Measurements from ENCODE around the gene KLHL3.

KLHL3 gene

DNA sequence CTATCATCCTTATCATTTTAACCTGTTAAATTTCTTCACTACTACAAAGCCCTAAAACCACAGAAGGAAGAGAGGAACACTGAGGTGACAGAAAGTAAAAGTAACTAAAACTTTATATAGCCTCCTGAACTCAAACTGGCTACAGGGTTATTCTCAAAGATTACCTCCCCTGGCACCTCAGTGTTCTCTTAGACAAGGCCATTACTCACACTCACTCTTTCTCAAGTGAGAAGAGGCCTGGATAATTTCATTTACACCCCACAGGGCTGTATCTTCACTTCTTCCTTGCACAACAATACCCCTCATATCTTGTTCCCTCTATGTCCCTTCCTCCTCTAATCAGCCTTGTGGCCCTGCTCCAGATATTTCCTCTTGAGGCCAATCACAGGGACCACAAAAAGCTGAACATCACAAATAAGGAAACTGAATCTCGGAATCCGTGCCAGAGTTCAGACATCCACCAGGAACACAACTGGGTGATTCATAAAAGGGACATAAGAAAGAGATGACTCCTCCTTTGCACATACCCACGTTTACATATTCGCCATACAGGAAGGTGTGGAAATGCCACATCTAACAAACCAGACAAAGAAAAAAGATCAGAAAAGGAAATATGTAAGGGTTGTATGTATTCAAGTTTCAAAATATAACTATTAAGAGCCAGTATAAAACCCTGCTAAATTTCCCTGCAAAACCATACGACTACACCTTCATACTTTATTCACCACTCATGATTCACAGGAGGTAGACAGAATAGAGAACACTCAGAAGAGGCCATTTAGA, 1.7 kb upstream of the KLHL3 start:
- TF ChIP-seq, protein P1, sequence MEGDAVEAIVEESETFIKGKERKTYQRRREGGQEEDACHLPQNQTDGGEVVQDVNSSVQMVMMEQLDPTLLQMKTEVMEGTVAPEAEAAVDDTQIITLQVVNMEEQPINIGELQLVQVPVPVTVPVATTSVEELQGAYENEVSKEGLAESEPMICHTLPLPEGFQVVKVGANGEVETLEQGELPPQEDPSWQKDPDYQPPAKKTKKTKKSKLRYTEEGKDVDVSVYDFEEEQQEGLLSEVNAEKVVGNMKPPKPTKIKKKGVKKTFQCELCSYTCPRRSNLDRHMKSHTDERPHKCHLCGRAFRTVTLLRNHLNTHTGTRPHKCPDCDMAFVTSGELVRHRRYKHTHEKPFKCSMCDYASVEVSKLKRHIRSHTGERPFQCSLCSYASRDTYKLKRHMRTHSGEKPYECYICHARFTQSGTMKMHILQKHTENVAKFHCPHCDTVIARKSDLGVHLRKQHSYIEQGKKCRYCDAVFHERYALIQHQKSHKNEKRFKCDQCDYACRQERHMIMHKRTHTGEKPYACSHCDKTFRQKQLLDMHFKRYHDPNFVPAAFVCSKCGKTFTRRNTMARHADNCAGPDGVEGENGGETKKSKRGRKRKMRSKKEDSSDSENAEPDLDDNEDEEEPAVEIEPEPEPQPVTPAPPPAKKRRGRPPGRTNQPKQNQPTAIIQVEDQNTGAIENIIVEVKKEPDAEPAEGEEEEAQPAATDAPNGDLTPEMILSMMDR (IDR thresholded peaks at IDR 0.05) = no peak

DNA sequence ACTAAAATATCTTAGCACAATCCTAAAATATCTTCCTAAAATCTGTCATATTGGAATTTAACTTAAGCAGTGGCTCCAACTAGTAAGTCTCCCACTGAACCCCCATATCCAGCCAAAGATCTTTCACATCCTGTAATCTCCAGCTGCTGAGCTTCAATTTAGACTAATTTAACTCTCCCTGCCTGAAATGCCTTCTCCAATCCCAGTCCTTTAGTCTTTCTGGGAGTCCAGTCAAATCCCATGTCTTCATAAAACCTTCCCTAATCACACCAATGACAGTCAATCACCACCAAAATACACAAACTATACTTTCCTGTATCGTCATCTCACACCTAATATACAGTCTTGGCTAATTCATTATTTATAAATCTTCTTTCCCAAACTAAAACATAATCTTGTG, 607 bp upstream of the KLHL3 start:
- TF ChIP-seq, protein P1 (IDR thresholded peaks at IDR 0.05) = no peak

DNA sequence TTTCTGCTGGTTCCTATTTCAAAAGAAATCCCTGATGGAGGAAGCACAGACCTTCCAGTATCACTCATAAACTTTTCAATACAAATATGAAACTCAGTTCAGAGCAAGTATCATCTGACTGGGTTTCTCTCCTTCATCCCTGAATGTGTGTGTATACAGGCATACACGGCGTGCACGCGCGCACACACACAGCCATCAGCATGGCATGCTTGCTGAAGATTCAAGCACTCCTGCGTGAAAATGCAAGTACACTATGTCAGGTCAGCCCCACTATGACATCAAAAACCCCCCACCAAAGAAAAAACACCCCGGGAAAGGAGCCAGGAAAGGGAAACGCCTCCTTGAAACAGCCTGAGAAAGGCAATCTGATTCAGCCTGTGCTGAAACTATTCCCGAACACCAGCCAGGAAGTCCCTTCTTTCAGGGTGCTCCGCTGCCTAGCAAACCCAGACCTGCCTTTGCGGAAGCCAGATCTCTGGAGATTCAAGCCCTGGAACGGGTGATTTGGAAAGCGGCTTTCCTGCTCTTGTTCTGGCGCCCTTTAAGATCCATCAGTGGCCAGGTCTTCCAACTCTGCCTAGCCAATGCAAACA, 831 bp downstream of the KLHL3 start:
- TF ChIP-seq, protein P1 (IDR thresholded peaks at IDR 0.05) = no peak

DNA sequence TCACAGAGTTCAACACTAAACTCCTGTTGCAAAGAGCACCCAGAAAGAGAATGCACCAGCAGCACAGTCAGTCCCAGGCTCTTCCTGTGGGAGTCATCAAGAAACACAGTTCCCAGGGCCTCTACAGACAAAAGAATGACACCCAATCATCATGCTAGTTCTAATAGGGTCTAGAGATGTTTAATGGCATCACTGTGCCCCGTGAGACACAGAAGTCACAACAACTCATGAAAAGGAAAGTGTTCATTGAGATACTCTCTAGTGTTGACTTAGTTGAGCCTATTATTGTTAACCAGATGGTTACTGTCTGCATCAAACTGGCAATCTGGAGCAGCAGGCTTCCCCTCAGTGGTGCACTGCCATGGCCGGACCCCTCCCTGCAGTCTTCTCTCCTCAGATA, 1.6 kb downstream of the KLHL3 start:
- TF ChIP-seq, protein P1 (IDR thresholded peaks at IDR 0.05) = no peak

DNA sequence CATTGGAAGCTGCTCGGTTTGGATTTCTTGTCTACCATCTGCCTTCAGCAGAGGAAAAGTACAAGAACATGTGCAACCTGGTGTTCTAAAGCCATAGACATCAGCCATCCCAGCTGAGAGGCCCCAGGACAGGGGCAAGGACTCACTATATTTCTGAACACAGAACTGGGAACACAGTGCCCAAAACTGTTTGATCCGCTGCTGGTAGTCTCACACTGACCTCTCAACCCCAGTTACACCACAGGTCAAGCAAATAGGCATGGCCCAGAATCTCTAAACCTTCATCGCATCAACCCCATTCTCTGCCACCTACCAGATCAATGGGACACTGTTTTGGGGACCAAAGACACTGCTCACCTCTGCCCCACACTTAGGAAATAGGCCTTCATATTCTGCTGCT, 2.0 kb downstream of the KLHL3 start:
- TF ChIP-seq, protein P1 (IDR thresholded peaks at IDR 0.05) = no peak

DNA sequence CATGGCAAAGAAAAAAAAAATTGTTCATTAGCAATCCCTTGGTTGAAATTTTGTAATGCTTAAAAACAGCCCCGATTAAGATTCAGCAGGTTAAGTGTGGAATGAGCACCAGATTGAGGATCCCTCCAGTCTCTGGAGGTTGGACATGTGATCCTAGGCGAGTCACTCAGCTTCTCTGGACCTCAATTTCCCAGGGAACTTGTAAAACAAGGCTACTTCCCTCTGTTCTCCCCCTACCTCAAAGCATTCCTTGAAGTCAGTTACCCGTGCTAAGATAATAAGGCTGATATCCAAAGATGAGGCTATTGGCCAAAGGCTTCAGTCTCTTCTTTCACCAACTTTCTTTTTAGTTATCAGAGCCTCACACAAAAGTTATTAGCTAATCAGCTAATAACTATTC, 2.9 kb downstream of the KLHL3 start:
- TF ChIP-seq, protein P1 (IDR thresholded peaks at IDR 0.05) = no peak

DNA sequence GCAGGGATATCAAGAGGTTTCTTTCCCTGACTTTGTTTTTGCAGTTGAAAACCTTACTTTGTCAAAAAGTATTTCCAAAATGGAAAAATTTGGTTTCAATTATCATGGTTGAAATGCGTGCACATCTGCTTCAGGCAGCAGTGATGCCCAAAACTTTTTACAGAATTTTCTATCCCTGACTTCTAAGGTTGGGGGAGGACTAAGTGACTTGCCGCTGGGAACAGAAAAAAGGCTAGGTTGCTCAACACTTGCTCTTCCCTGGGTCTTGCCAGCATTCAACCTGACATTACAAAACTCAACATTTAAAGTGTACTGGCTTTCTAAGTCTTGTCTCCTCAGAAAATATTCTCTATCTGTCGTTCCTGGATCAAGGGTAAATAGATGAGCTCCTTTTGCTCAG, 4.7 kb downstream of the KLHL3 start:
- TF ChIP-seq, protein P1 (IDR thresholded peaks at IDR 0.05) = no peak
